ENCODE data around the gene NUTM2F.
"Not testable (repeated sequence)": the region's sequence is repeated elsewhere in the genome, so short reads cannot be mapped to it uniquely, and the experiment has no call there.

The NUTM2F gene

DNA sequence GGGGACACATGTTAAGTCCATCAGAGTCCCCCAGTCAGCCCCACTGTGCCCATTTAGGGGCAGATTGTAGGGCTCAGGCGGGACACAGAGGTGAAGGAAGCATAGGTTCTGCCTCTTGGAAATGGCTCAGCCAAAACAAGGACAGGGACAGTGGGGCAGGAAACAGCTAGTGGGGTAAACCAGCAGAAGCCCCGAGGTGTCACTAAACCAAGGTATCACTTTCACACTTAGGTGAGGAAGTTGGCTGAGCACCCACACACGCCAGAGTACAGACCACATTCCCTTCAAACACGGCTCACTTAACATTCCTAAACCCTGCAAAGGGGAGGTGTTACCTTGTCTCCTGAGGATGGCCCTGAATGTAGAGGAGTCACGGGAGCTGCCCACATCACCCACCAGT lies 12.2 kb downstream of the NUTM2F start:
- DNase-seq (ENCODE audit: low read depth in 3 of 3) = not testable (repeated sequence)

DNA sequence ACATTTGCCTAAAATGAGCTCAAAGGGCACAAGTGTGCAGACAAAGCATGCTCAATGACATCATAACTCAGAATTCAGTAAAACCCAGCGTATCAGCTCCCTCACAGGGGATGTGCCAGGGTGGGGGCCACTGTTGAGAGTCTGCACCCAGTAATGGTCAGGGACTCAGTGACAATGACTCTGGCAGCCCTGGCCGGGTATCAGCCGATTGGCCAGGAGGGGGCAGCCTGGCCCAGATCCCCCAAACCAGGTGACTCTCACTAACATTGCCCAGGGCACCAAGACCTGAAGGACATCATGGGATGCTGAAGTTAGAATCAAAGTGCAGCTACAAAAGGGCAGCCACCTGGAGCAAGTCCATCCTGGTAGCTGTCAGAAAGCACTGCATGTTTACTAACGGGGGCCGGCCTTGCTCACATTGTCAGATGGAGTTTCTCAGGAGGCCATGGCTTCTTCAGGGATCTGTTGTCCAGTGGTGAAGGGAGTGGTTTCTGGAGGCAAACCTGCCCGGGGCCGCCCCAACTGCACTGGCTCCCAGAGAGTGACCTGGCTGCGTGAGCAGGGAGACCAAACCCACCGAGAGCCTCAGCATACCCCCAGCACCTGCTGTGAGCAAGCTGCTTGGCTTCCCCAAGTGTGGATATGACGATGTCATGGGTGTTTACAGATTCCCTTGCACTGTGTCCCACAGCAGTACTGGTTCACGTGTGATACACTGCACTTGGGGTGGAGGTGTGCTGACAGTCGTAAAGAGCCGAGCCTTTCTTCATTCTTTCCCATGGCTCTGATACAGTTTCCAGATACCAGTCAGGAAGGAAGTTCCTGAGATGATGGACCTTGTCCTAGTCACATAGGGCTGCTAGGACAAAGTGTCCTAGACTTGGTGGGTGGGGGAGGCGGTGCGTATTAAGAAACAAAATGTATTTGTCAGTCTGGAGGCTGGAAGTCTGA lies 13.1 kb downstream of the NUTM2F start:
- DNase-seq (ENCODE audit: low read depth in 3 of 3) = not testable (repeated sequence)

DNA sequence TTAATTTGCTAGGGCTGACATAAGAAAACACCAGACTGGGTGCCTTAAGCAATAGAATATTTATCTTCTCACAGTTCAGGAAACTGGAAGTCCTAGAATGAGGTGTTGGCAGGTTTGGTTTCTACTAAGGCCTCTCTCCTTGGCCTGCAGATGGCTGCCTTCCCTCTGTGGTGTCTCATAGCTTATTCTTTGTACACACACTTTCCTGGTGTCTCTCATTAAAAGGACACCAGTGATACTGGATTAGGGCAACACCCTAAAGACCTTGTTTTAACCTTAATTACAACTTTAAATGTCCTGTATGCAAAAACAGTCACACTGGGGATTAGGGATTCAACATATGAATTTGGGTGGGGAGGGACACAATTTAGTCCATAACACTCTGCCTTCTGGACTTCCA lies 25.1 kb downstream of the NUTM2F start:
- no peak for DNase-seq (ENCODE audit: low read depth in 3 of 3)

DNA sequence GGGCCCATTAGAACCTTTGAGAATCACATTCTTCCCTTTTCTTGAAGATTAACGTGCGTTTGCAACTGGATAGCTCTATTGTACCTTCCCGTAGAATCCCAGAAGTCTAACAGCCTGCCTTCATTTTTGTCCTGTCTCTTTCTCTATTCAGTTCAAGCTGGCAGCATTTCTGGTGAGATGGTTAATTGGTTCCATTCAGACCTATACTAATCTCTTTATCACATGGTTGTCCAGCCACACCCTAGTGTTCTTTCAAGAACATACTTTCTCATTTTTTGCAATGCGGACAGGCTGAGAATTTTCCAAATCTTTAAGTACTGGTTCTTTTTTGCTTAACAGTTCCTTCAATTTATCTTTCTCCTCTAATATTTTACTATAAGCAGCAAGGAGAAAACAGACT lies 26.0 kb downstream of the NUTM2F start:
- DNase-seq (ENCODE audit: low read depth in 3 of 3) = no peak

DNA sequence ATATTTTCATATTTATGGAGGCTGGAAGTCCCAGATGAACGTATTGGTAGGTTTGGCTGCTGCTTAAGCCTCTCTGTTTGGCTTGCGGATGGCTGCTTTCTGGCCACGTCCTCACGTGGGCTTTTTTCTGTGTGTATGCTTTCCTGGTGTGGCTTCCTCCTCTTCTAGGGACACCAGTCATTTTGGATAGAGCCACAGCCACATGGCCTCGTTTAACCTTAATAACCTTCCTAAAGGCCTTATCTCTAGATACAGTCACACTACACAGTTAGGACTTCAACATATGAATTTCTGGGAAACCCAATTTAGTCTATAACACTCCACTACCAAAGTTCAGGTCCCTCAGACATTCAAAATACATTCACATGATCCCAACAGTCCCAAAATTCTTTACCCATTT lies 26.9 kb downstream of the NUTM2F start:
- DNase-seq (ENCODE audit: low read depth in 3 of 3) = no peak

DNA sequence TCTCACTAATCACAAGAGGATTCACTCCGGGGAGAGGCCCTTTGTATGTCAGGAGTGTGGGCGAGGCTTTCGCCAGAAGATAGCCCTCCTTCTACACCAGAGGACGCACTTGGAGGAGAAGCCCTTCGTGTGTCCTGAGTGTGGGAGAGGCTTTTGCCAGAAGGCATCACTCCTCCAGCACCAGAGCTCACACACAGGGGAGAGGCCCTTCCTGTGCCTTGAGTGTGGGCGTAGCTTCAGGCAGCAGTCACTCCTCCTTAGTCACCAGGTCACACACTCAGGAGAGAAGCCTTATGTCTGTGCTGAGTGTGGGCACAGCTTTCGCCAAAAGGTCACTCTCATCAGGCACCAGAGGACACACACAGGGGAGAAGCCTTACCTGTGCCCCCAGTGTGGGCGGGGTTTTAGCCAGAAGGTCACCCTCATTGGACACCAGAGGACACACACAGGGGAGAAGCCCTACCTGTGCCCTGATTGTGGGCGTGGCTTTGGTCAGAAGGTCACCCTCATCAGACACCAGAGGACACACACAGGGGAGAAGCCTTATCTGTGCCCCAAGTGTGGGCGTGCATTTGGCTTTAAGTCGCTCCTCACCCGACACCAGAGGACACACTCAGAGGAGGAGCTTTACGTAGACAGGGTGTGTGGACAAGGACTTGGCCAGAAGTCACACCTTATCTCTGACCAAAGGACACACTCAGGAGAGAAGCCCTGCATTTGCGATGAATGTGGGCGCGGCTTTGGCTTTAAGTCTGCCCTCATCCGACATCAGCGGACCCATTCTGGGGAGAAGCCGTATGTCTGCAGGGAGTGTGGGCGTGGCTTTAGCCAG lies 27.8 kb downstream of the NUTM2F start:
- DNase-seq (ENCODE audit: low read depth in 3 of 3) = no peak

DNA sequence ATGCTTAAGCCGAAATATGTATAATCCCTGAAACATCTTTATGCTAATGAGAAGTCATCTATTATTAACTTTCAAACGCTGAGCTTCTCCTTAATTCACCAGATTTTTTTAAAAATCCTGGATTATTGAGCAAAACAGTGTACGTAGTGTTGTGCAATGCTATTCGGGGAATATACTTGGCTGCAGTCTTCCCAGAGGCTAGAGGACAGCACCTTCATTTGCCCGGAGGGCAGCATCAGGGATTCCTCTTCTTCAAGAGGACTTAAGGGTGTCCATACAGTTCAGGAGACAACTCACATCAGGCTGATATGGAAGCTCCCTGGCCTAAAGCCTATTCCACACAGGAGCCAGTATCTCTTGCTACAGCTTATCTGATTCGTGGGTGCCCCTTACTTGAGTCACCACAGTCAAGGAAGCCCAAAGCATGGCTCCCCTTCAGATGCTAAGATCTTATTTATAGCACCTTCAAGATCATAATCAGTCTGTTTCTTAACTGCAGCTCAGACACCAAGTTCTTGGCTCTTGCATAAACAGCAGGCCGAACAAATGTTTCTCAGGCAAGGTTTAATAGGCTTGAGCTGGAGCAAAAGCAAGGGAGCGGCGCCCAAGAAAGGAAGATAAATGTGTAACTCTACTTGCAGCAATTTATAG lies 29.4 kb downstream of the NUTM2F start:
- DNase-seq (ENCODE audit: low read depth in 3 of 3) = no peak

DNA sequence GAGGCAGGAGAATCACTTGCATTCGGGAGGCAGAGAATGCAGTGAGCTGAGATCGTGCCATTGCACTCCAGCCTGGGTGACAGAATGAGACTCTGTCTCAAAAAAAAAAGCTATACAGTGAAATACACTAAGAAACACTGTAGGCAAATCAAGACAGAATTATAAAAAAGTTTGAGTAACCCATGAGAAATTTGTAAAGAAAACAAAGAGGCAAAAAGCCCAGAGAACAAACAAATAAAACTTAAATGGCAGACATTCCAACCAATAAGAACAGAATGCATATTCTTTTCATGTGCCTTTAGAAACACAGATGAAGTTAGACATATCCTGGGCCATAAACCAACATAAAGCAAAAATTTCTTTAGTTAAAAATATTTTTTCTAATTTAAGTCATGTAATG lies 38.8 kb downstream of the NUTM2F start:
- DNase-seq (ENCODE audit: low read depth in 3 of 3) = no peak

DNA sequence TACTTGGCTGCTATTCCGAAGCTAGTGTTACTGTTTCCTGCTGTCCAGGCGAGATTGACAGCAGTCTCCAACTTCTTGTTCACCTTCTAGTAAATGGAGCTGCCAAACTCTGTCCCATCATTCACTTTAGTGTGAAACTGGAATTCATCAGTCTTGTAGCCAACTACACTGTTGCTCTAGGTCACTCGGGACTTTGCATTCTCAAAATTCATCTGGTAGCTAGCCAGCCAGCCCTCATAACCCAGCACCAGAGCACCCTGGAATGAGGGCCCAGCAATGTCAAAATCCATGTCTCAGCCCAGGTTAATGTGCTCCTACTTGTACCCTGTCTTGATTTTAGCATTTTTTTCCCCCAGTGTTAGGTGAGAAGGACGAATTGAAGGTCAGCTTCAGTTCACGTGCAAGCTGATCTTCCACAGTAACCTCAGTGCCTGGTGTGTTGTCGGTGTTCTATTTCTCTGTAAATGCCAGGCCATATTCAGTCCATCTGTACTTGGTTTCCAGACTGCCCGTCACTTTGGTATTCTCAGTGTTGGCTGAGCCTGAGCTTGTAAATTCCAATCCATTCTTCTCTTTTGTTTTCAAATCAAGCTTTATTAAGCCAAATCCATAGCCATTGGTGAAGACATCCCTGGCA lies 40.4 kb downstream of the NUTM2F start:
- no peak for DNase-seq (ENCODE audit: low read depth in 3 of 3)

DNA sequence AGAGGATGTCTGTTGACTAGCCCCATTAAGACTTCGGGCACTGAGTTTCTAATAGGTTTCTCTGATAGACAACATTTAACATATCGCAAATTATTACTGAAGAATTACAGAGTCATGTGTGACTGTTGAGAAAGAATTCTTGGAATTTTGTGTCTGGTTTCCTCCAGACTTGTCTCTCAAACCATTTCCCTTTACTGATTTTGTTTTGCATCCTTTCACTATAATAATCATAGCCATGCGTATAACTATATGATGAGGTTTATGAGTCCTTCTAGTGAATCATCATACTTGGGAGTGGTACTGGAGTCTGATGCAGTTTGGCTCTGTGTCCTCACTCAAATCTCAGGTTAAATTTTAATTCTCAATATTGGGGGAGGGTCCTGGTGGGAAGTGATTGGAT lies 42.3 kb downstream of the NUTM2F start:
- no peak for DNase-seq (ENCODE audit: low read depth in 3 of 3)

DNA sequence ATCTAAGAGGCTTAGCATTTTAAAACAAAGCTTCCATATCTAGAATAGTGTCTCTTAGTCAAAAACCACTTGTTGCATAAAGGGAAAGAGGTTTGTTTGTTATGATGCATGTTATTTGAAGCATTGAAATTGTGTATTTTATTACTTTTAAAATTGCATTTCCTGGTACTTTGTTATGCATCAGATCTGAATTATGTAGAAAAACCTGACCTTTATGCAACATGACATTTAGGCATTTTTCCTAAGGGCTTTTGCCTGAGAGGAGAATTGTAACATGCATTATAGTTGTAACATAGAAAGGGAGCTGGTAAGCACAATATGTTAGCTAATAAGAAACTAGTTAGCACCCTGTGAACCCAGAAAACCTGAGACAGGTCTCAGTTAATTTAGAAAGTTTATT lies 47.3 kb downstream of the NUTM2F start:
- no peak for DNase-seq (ENCODE audit: low read depth in 3 of 3)

DNA sequence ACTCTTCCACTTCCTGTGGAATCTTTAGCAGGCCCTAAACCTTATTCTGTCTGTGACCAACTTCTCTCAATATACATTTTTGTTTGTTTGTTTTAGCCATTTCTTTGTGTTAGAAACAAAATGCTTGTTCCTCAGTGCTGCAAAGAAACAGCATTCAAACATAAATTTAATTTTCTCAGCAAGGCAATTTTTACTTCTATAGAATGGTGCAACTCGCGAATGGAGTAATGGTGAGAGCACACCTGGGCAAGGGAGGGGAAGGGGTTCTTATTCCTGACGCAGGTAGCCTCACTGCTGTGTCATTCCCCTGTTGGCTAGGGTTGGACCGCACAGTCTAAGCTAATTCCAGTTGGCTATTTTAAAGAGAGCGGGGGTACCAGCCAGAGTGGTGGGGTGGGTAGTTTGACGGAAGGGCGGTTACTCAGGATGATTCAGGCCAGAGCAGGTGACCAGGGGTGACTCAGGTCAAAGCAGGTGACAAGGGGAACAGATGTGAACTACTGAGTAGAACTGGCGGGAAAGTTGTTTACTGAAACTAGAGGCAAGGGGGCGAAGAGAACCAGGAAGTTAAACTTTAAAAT lies 47.9 kb downstream of the NUTM2F start:
- no peak for DNase-seq (ENCODE audit: low read depth in 3 of 3)

DNA sequence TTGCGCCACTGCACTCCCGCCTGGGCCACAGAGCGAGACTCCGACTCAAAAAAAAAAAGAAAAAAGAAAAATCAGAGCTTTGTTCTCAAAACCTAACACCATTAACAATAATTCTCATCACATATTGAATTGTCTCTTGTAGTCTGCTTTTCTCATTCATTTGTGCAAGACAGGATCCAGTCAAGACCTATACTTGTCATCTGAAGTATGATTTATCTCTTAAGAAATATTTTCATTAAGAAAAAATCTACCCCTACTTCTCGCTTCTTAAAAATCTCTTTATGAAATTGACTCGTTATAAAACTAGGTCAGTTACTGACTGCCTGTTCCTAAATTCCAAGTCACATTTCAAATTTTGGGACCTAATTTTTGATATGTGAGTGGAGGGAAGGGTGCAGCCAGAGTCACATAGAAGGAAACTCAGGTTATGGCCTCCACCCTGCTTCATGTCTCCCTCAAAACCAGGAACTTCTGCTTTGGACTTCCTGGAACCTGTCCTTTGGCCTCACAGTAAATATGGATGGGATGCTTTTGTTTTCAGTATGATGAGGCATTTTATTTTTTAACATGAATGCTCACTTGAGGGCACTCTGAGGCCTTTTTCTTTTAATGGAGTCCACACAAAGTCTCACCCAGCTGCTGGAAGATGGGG lies 50.4 kb downstream of the NUTM2F start:
- DNase-seq (ENCODE audit: low read depth in 3 of 3) = no peak

DNA sequence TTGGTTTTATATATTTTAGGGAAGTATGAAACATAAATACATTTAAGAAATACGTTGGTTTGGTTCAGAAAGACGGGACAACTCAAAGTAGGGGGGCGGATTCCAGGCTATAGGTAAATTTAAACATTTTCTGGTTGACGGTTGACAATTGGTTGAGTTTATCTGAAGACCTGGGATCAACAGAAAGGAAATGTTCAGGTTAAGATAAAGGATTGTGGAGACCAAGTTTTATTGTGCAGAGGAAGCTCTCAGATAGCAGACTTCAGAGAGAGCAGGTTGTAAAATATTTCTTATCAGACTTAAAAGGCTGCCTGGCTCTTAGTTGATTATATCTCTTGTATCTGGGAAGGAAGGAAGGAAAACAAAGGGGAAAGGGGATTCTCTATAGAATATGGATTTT lies 51.4 kb downstream of the NUTM2F start:
- not testable (repeated sequence) for DNase-seq (ENCODE audit: low read depth in 3 of 3)

DNA sequence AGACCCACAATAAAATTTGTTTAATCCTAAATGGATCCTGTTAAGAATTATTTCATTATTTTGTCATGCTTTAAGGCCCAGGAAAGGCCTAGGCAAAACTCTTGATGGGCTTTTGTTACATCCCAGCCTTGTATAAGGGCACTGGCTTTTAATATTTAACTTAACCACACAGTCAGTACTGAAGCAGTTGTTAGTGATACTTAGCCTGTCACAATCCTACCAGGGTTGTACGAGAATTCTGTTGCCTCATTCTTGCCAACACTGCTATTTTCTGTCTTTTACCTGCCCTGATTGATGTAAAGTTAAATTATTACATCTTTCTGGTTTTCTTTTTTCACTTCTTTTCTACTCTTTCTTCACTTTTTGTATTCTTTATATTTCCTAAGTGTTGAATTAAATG lies 58.4 kb downstream of the NUTM2F start:
- DNase-seq (ENCODE audit: low read depth in 3 of 3) = no peak

DNA sequence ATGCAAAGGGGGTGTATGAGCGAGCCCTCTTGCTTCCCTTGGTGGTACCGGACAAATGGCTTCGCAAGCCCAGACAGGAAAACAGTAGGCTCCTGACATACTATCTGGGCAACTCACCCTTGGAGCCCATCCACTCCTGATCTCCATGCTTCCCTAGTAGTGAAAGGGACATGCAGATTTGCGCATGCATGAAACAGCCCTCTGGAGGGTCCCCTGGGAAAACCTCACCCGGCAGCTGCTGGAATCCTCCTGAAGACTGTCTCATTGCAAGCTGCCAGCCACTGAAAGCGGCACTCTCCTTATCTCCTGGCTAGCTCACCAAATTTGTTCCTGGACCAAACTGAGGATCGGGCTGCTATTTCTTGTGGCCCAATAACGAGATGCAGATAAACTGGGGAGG lies 59.2 kb downstream of the NUTM2F start:
- DNase-seq (ENCODE audit: low read depth in 3 of 3) = no peak
